ENCODE data around the gene OOSP1.
"Not testable (repeated sequence)": the region's sequence is repeated elsewhere in the genome, so short reads cannot be mapped to it uniquely, and the experiment has no call there.

Gene OOSP1

GRCh38 chr11:59960502-59961381 is 22.5 kb downstream of the OOSP1 start:
- H3K4me1 ChIP-seq (ENCODE audit: control insufficient read depth, insufficient read depth, low read length) = no peaks in the 10 kb centered on the region
- no peak overlapping the region for H3K9ac ChIP-seq (ENCODE audit: low read length in 2 of 2)
- H3K27ac ChIP-seq (ENCODE audit: low read length) = no peak overlapping the region
- H3K27me3 ChIP-seq (ENCODE audit: control insufficient read depth in 1 of 2, insufficient read depth in 2 of 2, low read length in 2 of 2) = no peaks in the 10 kb centered on the region
- peaks cover 0 to 2% of the 10 kb centered on the region in 2 donors for H3K9me3 ChIP-seq (ENCODE audit: control insufficient read depth in 2 of 2, low read length in 2 of 2)
- no peaks in the 10 kb centered on the region for H3K36me3 ChIP-seq (ENCODE audit: control insufficient read depth in 2 of 2, insufficient read depth in 2 of 2, low read length in 2 of 2)
- no peak overlapping the region for H3K4me3 ChIP-seq (ENCODE audit: low read length in 2 of 2)

DNA sequence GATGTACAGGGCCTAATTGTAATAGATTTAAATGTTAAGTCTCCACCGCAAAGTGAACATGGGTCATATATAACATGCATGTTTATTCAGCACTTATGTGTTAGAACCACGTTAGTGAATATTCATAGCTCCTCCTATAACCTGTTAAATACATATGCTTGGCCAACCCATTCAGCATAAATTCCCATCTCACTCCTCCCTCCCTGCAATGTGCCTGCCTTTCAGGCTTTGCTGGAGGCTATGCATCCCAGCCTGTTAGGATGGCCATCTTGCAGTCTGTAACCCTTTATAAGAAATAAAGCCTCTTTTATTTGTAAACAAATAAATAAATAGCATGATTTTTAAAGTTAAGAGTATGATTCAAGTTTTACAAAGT is 23.9 kb downstream of the OOSP1 start:
- H3K9me3 ChIP-seq (ENCODE audit: control insufficient read depth in 2 of 2, low read length in 2 of 2) = peaks cover 0 to 2% of the 10 kb centered on the region in 2 donors
- H3K4me3 ChIP-seq (ENCODE audit: low read length in 2 of 2) = no peak overlapping the region
- no peaks in the 10 kb centered on the region for H3K27me3 ChIP-seq (ENCODE audit: control insufficient read depth in 1 of 2, insufficient read depth in 2 of 2, low read length in 2 of 2)
- H3K4me1 ChIP-seq (ENCODE audit: control insufficient read depth, insufficient read depth, low read length) = no peaks in the 10 kb centered on the region
- no peak overlapping the region for H3K27ac ChIP-seq (ENCODE audit: low read length)
- no peak overlapping the region for H3K9ac ChIP-seq (ENCODE audit: low read length in 2 of 2)
- no peaks in the 10 kb centered on the region for H3K36me3 ChIP-seq (ENCODE audit: control insufficient read depth in 2 of 2, insufficient read depth in 2 of 2, low read length in 2 of 2)

DNA sequence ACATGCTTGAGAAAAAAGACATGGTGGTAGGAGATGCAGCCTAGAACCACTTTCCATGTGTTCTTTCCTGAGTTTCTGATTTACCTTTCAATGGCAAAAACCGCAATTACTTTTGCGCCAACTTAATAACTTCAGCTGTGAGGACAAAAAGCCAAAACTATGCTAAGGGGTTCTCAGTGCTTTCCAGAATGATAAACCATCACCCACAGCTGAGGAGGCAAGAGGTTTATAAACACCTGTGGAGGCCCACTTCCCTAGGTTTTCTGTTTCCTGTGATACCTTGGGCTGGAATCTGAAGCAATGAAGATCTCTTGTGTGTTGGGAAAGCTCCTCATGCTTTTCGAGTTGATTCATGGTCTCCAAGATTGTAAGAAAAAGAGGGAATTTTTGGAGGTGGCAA is 25.5 kb downstream of the OOSP1 start, which contains the start of gene OOSP4A:
Gene OOSP4A (plus strand): TSS at position 301 of the 400 bp plus-strand sequence. CDS start 0 bp downstream, at position 301.
- H3K4me3 ChIP-seq (ENCODE audit: low read length in 2 of 2) = no peak within 1 kb of the TSS
- H3K27me3 ChIP-seq (ENCODE audit: control insufficient read depth in 1 of 2, insufficient read depth in 2 of 2, low read length in 2 of 2) = no peaks in the 10 kb centered on the region
- no peak within 1 kb of the TSS for H3K9ac ChIP-seq (ENCODE audit: low read length in 2 of 2)
- peaks cover 0 to 2% of the 10 kb centered on the region in 2 donors for H3K9me3 ChIP-seq (ENCODE audit: control insufficient read depth in 2 of 2, low read length in 2 of 2)
- no peak within 1 kb of the TSS for H3K27ac ChIP-seq (ENCODE audit: low read length)
- no peaks in the 10 kb centered on the region for H3K4me1 ChIP-seq (ENCODE audit: control insufficient read depth, insufficient read depth, low read length)
- no peaks in the 10 kb centered on the region for H3K36me3 ChIP-seq (ENCODE audit: control insufficient read depth in 2 of 2, insufficient read depth in 2 of 2, low read length in 2 of 2)

- Histone ChIP-seq H3K9me3 (ENCODE audit: control insufficient read depth in 2 of 2, low read length in 2 of 2) (peaks cover 0 to 2% of the 10 kb centered on the region in 2 donors), H3K9ac (ENCODE audit: low read length in 2 of 2) (no peak overlapping the region), H3K4me1 (ENCODE audit: control insufficient read depth, insufficient read depth, low read length) (no peaks in the 10 kb centered on the region)
Observed at GRCh38 chr11:59965424-59965823, 27.2 kb downstream of the OOSP1 start.

DNA sequence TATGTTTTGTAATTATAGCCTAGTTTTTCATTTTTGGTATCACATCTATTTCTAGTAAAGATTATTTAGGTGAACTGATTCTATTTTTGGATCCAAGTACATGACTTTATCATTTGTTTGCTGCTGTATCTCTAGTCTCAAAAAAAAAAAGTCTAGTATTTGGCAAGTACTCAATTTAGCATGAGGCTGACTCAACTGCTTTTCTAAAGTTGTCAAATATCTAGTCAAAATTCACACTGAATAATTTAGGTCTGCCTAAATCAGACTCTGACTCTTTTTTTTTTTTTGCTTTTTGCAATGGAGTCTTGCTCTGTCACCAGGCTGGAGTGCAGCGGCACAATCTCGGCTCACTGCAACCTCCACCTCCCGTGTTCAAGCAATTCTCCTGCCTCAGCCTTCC is 28.0 kb downstream of the OOSP1 start:
- no peaks in the 10 kb centered on the region for H3K9me3 ChIP-seq (ENCODE audit: control insufficient read depth in 2 of 2, low read length in 2 of 2)
- H3K9ac ChIP-seq (ENCODE audit: low read length in 2 of 2) = no peak overlapping the region
- no peaks in the 10 kb centered on the region for H3K27me3 ChIP-seq (ENCODE audit: control insufficient read depth in 1 of 2, insufficient read depth in 2 of 2, low read length in 2 of 2)
- H3K27ac ChIP-seq (ENCODE audit: low read length) = no peak overlapping the region
- no peaks in the 10 kb centered on the region for H3K36me3 ChIP-seq (ENCODE audit: control insufficient read depth in 2 of 2, insufficient read depth in 2 of 2, low read length in 2 of 2)
- no peaks in the 10 kb centered on the region for H3K4me1 ChIP-seq (ENCODE audit: control insufficient read depth, insufficient read depth, low read length)
- no peak overlapping the region for H3K4me3 ChIP-seq (ENCODE audit: low read length in 2 of 2)

More at GRCh38 chr11:59965424-59965823, 27.2 kb downstream of the OOSP1 start:
- H3K27me3 ChIP-seq (ENCODE audit: control insufficient read depth in 1 of 2, insufficient read depth in 2 of 2, low read length in 2 of 2) = no peaks in the 10 kb centered on the region
- no peak overlapping the region for H3K27ac ChIP-seq (ENCODE audit: low read length)
- H3K4me3 ChIP-seq (ENCODE audit: low read length in 2 of 2) = no peak overlapping the region
- no peaks in the 10 kb centered on the region for H3K36me3 ChIP-seq (ENCODE audit: control insufficient read depth in 2 of 2, insufficient read depth in 2 of 2, low read length in 2 of 2)

DNA sequence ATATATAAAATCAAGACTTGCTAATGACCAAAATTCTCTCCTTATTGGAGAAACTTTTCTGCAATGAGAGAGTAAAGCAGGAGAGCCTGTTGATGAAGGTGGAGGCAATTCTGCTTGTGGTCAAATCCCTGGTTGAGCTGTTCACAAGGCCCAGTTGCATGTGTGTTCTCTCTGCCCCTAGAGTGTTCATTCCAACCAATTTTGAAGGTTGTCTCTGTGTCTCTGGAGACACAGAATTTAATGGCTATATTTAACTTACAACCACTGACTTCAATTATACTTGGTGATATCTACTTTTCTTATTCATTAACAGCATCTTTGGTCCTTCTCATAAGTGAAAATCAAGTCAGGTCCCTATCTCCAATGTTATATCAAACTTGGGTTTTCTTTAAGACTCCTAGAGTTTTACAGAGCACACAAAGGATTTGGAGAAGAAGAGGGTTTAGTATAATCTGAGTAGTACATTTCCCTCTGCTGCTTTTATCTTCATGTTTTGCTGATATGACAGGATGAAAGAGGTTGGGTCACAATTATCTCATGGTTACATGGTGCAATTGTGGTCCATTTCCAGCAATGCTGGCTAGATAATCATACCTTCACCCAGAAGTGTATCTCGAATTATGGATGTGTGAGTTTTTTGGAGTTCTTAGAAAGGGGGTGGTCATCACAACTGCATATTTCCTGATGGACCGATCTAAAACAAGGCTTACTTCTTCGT is 29.6 kb downstream of the OOSP1 start:
- Histone ChIP-seq H3K27me3 (ENCODE audit: control insufficient read depth in 1 of 2, insufficient read depth in 2 of 2, low read length in 2 of 2) (no peaks in the 10 kb centered on the region), H3K4me3 (ENCODE audit: low read length in 2 of 2) (no peak overlapping the region), H3K36me3 (ENCODE audit: control insufficient read depth in 2 of 2, insufficient read depth in 2 of 2, low read length in 2 of 2) (no peaks in the 10 kb centered on the region), H3K9ac (ENCODE audit: low read length in 2 of 2) (no peak overlapping the region), H3K27ac (ENCODE audit: low read length) (no peak overlapping the region), H3K4me1 (ENCODE audit: control insufficient read depth, insufficient read depth, low read length) (no peaks in the 10 kb centered on the region), H3K9me3 (ENCODE audit: control insufficient read depth in 2 of 2, low read length in 2 of 2) (no peaks in the 10 kb centered on the region)

GRCh38 chr11:59968395-59968783 is 30.2 kb downstream of the OOSP1 start:
- no peaks in the 10 kb centered on the region for H3K36me3 ChIP-seq (ENCODE audit: control insufficient read depth in 2 of 2, insufficient read depth in 2 of 2, low read length in 2 of 2)
- H3K4me1 ChIP-seq (ENCODE audit: control insufficient read depth, insufficient read depth, low read length) = no peaks in the 10 kb centered on the region
- no peak overlapping the region for H3K4me3 ChIP-seq (ENCODE audit: low read length in 2 of 2)
- no peaks in the 10 kb centered on the region for H3K9me3 ChIP-seq (ENCODE audit: control insufficient read depth in 2 of 2, low read length in 2 of 2)
- no peaks in the 10 kb centered on the region for H3K27me3 ChIP-seq (ENCODE audit: control insufficient read depth in 1 of 2, insufficient read depth in 2 of 2, low read length in 2 of 2)
- no peak overlapping the region for H3K27ac ChIP-seq (ENCODE audit: low read length)
- H3K9ac ChIP-seq (ENCODE audit: low read length in 2 of 2) = no peak overlapping the region

- H3K36me3 ChIP-seq (ENCODE audit: control insufficient read depth in 2 of 2, insufficient read depth in 2 of 2, low read length in 2 of 2) = no peaks in the 10 kb centered on the region
- H3K27ac ChIP-seq (ENCODE audit: low read length) = no peak overlapping the region
- no peaks in the 10 kb centered on the region for H3K27me3 ChIP-seq (ENCODE audit: control insufficient read depth in 1 of 2, insufficient read depth in 2 of 2, low read length in 2 of 2)
- no peaks in the 10 kb centered on the region for H3K4me1 ChIP-seq (ENCODE audit: control insufficient read depth, insufficient read depth, low read length)
- H3K9me3 ChIP-seq (ENCODE audit: control insufficient read depth in 2 of 2, low read length in 2 of 2) = no peaks in the 10 kb centered on the region
- H3K4me3 ChIP-seq (ENCODE audit: low read length in 2 of 2) = no peak overlapping the region
- no peak overlapping the region for H3K9ac ChIP-seq (ENCODE audit: low read length in 2 of 2)
Observed at GRCh38 chr11:59973097-59973496, 34.9 kb downstream of the OOSP1 start.

DNA sequence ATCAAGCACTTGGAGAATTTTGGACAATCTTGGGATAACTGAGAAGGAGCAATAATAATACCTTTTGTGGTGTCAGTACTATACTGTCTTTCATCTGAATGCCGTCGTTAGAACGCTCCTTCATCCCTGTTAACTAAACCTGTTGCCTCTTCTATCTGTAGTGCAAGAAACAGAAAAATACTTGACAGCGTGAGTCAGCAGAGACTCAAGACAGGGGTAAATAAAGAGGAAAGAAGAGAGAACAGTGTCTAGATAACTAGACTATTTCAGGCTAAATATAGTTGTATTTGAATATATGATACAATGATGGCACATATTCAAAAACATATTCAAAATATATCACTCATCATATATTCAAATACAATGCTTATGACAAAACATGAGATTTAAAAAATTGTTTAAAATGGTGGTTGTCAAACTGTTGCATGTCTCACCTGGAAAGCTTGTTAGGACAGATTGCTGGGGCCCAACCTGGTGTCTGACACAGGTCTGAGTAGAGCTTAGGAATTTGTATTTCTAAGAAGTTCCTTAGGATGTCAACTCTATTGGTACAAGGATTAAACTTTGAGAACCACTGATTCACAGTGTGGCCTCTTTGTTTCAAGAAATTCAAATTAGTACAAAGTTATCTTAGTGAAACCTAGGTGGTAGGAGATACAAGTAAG is 43.0 kb downstream of the OOSP1 start:
- no peaks in the 10 kb centered on the region for H3K27me3 ChIP-seq (ENCODE audit: control insufficient read depth in 1 of 2, insufficient read depth in 2 of 2, low read length in 2 of 2)
- H3K4me1 ChIP-seq (ENCODE audit: control insufficient read depth, insufficient read depth, low read length) = no peaks in the 10 kb centered on the region
- no peaks in the 10 kb centered on the region for H3K36me3 ChIP-seq (ENCODE audit: control insufficient read depth in 2 of 2, insufficient read depth in 2 of 2, low read length in 2 of 2)
- no peak overlapping the region for H3K27ac ChIP-seq (ENCODE audit: low read length)
- no peak overlapping the region for H3K9ac ChIP-seq (ENCODE audit: low read length in 2 of 2)
- no peak overlapping the region for H3K4me3 ChIP-seq (ENCODE audit: low read length in 2 of 2)
- H3K9me3 ChIP-seq (ENCODE audit: control insufficient read depth in 2 of 2, low read length in 2 of 2) = no peaks in the 10 kb centered on the region

DNA sequence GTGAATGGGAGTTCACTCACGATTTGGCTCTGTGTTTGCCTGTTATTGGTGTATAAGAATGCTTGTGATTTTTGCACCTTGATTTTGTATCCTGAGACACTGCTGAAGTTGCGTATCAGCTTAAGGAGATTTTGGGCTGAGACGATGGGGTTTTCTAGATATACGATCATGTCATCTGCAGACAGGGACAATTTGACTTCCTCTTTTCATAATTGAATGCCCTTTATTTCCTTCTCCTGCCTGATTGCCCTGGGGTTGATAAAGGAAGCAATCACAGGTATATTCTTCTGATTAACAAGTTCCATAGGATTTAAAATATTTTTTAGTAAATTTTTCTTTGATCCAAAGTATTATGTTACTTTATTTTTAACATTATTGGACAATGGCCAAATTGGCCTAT is 43.8 kb downstream of the OOSP1 start:
- H3K36me3 ChIP-seq (ENCODE audit: control insufficient read depth in 2 of 2, insufficient read depth in 2 of 2, low read length in 2 of 2); H3K27ac ChIP-seq (ENCODE audit: low read length); H3K4me1 ChIP-seq (ENCODE audit: control insufficient read depth, insufficient read depth, low read length); H3K9ac ChIP-seq (ENCODE audit: low read length in 2 of 2); H3K4me3 ChIP-seq (ENCODE audit: low read length in 2 of 2); H3K9me3 ChIP-seq (ENCODE audit: control insufficient read depth in 2 of 2, low read length in 2 of 2); H3K27me3 ChIP-seq (ENCODE audit: control insufficient read depth in 1 of 2, insufficient read depth in 2 of 2, low read length in 2 of 2): not testable (repeated sequence)
